Adipocyte (in vitro differentiated cells): Measurements from ENCODE around the gene TCP11.
A peak's percentile ranks its signal among the peaks of the same experiment; 100 is the strongest.

Experiments
- DNase-seq: peaks from one replicate; pipeline ENCODE4 v3.0.0-alpha.2; 2015; ENCODE audit warnings: low read depth
- H3K27me3 ChIP-seq: replicated peaks from 2 replicates; pipeline ENCODE4 v1.7.0; 2013; ENCODE audit warnings: mild to moderate bottlenecking, low read length, moderate library complexity; ENCODE audit not compliant: control insufficient read depth, insufficient read depth
- H3K36me3 ChIP-seq: 2 replicates; pipeline ENCODE4 v1.7.0; 2013; ENCODE audit warnings: low read length, mild to moderate bottlenecking, moderate library complexity; ENCODE audit not compliant: control insufficient read depth, insufficient read depth, severe bottlenecking
- H3K4me1 ChIP-seq: 2 replicates; pipeline ENCODE4 v1.7.0; 2013; ENCODE audit warnings: mild to moderate bottlenecking, low read length, moderate library complexity; ENCODE audit not compliant: control insufficient read depth, insufficient read depth
- H3K4me3 ChIP-seq: 2 replicates; pipeline ENCODE4 v1.7.0; 2013; ENCODE audit warnings: mild to moderate bottlenecking, low read length, moderate library complexity
- H3K9ac ChIP-seq: 2 replicates; pipeline ENCODE4 v1.7.0; 2013; ENCODE audit warnings: mild to moderate bottlenecking, low read length, moderate library complexity
- H3K9me3 ChIP-seq: 2 replicates; pipeline ENCODE4 v1.7.0; 2013; ENCODE audit warnings: mild to moderate bottlenecking, low read length, moderate library complexity; ENCODE audit not compliant: control insufficient read depth

TCP11 gene

DNA sequence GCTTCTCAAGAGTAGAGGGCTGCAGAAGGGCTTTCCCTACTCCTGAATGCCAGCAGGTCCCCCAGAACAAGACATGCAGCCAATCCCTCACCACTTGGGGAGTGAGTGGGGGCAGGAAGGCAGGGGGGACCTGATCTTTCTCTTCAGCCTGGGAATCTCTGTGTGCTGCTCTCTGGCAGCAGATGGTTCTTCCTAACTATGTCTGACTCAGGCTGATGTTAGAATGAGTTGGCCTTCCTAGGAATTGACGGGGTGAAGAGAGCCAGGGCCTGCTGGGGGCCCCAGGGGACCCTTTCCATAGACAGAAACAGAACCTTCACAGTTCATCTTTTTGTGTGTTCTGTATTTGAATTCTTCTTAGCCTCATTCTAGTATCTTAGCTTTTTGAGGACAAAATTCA is 29.0 kb upstream of the TCP11 start:
- no peak overlapping the region for H3K9ac ChIP-seq
- peaks cover 58% of the 10 kb centered on the region for H3K4me1 ChIP-seq
- no peak for DNase-seq
- H3K27me3 ChIP-seq: no peaks in the 10 kb centered on the region
- H3K4me3 ChIP-seq: peak overlapping the region; percentile 20
- H3K9me3 ChIP-seq: no peaks in the 10 kb centered on the region
- no peaks in the 10 kb centered on the region for H3K36me3 ChIP-seq

- H3K9ac ChIP-seq: no peak overlapping the region
- no peaks in the 10 kb centered on the region for H3K36me3 ChIP-seq
- no peaks in the 10 kb centered on the region for H3K27me3 ChIP-seq
- peaks cover 4% of the 10 kb centered on the region for H3K9me3 ChIP-seq
- H3K4me1 ChIP-seq: peaks cover 61% of the 10 kb centered on the region
- no peak for DNase-seq
- H3K4me3 ChIP-seq: no peak overlapping the region
Measured at GRCh38 chr6:35168461-35168861, 27.3 kb upstream of the TCP11 start.

- no peaks in the 10 kb centered on the region for H3K27me3 ChIP-seq
- H3K9ac ChIP-seq: no peak overlapping the region
- no peak for DNase-seq
Measured at GRCh38 chr6:35167505-35167904, 26.4 kb upstream of the TCP11 start.

DNA sequence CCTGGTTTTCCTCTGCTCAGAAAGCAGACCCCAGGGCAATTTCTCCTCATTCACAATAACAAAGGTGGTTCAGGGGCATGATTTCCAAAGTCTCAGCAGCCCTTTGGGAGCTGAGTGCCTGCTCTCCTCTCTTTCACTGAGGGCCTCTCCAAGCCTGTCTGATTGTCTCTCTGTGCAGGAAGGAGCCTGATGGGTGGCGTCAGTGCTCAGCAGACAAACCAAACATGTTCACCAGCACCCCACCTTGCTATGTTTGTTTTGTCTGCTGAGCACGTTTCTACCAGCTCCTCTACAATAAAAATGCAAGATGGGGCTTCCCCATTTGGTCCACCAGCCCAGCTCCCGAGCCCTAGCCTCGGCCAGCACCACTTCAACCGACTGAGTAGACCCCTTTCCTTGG is 25.4 kb upstream of the TCP11 start:
- H3K36me3 ChIP-seq: no peaks in the 10 kb centered on the region
- DNase-seq: no peak
- H3K9ac ChIP-seq: peak overlapping the region; percentile 81
- H3K4me1 ChIP-seq: peaks cover 61% of the 10 kb centered on the region
- H3K27me3 ChIP-seq: no peaks in the 10 kb centered on the region
- H3K4me3 ChIP-seq: peak overlapping the region; percentile 18
- peaks cover 9% of the 10 kb centered on the region for H3K9me3 ChIP-seq

More at GRCh38 chr6:35167505-35167904, 26.4 kb upstream of the TCP11 start:
- no peak overlapping the region for H3K4me3 ChIP-seq
- peaks cover 9% of the 10 kb centered on the region for H3K9me3 ChIP-seq
- H3K4me1 ChIP-seq: peaks cover 57% of the 10 kb centered on the region
- H3K36me3 ChIP-seq: no peaks in the 10 kb centered on the region

GRCh38 chr6:35166116-35166515 is 25.0 kb upstream of the TCP11 start:
- Histone ChIP-seq H3K4me1 (peaks cover 62% of the 10 kb centered on the region), H3K27me3 (no peaks in the 10 kb centered on the region), H3K9me3 (peaks cover 9% of the 10 kb centered on the region), H3K9ac (peak overlapping the region; percentile 81), H3K4me3 (peak overlapping the region; percentile 18), H3K36me3 (no peaks in the 10 kb centered on the region)
- no peak for DNase-seq

GRCh38 chr6:35165630-35166071 is 24.5 kb upstream of the TCP11 start:
- Histone ChIP-seq H3K36me3 (no peaks in the 10 kb centered on the region), H3K9ac (peak overlapping the region; percentile 81), H3K4me3 (no peak overlapping the region), H3K9me3 (peaks cover 9% of the 10 kb centered on the region), H3K27me3 (no peaks in the 10 kb centered on the region), H3K4me1 (peaks cover 62% of the 10 kb centered on the region)
- no peak for DNase-seq

DNA sequence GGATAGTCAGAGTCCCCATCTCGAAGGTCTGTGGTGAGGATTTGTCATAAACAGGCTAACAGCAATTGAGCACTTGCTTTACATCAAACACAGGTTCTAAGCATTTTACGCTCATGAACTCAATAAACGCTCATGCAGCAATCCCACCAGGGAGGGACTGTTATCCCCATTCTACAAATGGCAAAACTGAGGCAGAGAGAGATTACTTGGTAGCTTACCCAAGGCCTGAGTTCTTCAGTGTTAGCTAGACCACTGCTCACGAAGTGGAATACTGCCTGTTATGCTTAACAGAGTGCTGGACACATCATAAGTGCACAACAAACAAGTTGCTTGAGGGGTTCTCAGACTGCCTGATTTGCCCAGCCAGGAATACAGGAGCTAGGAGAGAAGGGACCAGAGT is 23.7 kb upstream of the TCP11 start:
- no peak for DNase-seq
- H3K4me1 ChIP-seq: peaks cover 62% of the 10 kb centered on the region
- H3K9me3 ChIP-seq: peaks cover 9% of the 10 kb centered on the region
- H3K27me3 ChIP-seq: no peaks in the 10 kb centered on the region
- H3K9ac ChIP-seq: peak overlapping the region; percentile 81
- H3K4me3 ChIP-seq: no peak overlapping the region
- no peaks in the 10 kb centered on the region for H3K36me3 ChIP-seq

DNA sequence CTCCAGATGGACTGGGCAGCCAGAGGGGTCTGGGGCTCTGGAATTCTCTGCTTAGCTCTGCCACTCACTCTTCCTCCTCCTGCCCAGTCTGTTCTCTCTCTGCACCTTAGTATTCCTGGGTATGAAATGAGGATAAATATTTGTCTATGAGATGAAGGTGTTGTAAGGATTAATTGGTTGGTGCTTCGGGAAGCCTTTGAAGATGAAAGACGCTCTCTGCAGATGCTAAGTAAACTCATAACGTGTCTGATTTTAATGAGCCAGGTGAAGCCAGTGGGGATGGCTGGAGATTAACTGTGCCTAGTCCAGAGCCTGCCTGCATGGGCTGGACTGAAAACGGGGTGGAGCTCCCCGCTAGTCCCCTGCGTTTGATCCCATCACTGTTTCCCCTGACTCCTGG is 23.1 kb upstream of the TCP11 start:
- Histone ChIP-seq H3K36me3 (no peaks in the 10 kb centered on the region), H3K9me3 (peaks cover 9% of the 10 kb centered on the region), H3K9ac (no peak overlapping the region), H3K27me3 (no peaks in the 10 kb centered on the region), H3K4me3 (no peak overlapping the region), H3K4me1 (peaks cover 65% of the 10 kb centered on the region)
- no peak for DNase-seq

GRCh38 chr6:35163836-35164235 is 22.7 kb upstream of the TCP11 start:
- no peaks in the 10 kb centered on the region for H3K27me3 ChIP-seq
- H3K9me3 ChIP-seq: peaks cover 9% of the 10 kb centered on the region
- H3K4me1 ChIP-seq: peaks cover 67% of the 10 kb centered on the region
- H3K36me3 ChIP-seq: no peaks in the 10 kb centered on the region
- no peak for DNase-seq
- no peak overlapping the region for H3K4me3 ChIP-seq
- no peak overlapping the region for H3K9ac ChIP-seq

DNA sequence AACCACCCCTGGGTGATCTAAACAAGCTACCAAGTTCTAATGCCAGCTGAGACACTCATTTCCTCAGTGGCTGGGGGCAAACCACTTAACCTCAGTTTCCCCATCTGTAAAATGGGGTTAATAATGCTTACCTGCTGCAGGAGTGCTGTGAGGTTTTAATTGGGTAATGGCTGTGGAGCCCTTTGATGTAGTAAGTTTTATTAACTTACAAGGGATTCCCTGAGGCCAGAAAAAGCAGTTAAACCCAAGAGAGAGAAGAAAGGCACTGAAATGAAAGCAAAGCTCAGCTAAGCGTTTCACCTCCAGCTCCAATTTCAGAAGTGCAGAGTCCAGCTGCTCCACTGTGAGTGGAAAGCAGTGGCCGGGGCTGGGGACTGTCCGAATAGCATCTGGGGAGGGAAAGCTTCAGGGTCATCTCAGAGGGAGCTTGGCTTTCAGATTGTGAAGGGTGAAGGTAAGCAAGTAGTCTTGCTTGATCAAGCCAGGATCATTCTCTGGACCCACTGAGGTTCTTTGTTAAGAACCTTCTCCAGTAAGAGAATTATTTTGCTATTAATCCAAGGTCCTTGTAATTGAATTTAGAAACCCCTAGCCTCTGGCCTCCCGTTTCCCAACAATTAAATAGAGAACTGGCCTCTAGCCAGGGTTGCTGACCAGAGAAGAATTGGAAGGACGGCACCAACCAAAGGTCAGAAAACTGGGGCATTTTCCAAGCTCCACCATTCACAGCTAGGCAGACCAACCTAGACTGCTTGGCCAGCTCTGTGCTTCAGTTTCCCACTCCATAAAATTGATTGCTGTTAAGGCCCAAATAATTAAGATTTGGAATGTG is 20.9 kb upstream of the TCP11 start:
- Histone ChIP-seq H3K9ac (peak overlapping the region; percentile 84), H3K9me3 (peaks cover 9% of the 10 kb centered on the region), H3K4me1 (peaks cover 70% of the 10 kb centered on the region), H3K36me3 (no peaks in the 10 kb centered on the region), H3K27me3 (no peaks in the 10 kb centered on the region), H3K4me3 (peak overlapping the region; percentile 42)
- no peak for DNase-seq

DNA sequence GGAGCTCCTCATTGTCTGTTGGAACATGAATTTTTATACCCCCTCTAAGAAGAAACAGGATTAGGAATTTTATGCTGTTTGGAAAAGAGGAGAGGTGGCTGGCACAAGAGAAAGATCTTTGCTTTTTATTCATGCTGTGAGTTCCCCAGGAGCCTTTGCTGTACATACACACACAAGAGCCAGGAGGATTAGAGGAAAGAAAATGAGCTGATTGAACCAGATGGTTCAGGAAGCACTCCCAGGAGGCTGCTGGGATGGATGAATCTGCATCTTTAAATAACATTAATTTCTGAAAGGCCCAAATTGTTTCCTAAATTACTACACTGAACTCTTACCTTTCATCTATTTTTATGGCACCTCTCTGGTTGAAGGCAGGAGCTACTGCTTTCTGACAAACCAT is 20.1 kb upstream of the TCP11 start:
- Histone ChIP-seq H3K4me3 (no peak overlapping the region), H3K4me1 (peaks cover 63% of the 10 kb centered on the region), H3K9me3 (peaks cover 9% of the 10 kb centered on the region), H3K9ac (peak overlapping the region; percentile 84), H3K36me3 (no peaks in the 10 kb centered on the region), H3K27me3 (no peaks in the 10 kb centered on the region)
- no peak for DNase-seq
